MCF 10A (cell line): ENCODE data around the gene N4BP2L2. TPM values are rescaled to one million over a fixed set of nuclear protein-coding genes. Genes with fewer than 3 reads are reported as not detected.

ENCODE experiments used
- BruUV-seq: library from RNA; stranded (reverse); fragments of 400-500 nt; replicated peaks from 2 replicates; lab custom pipeline; 2021; lab: Mats Ljungman, UMichigan
- CTCF ChIA-PET: fragments of 300-600 bp; sonication (Branson Sonifier 250); formaldehyde crosslinking; extraction: SDS; loops from one replicate; lab custom pipeline; 2021; ENCODE audit warnings: antibody characterized with exemption, inconsistent platforms; lab: Yijun Ruan, JAX
- POLR2A ChIA-PET: fragments of 300-600, 350-650 bp; sonication (Branson Sonifier 250); formaldehyde crosslinking; extraction: SDS; loops from one replicate; lab custom pipeline; 2020; ENCODE audit warnings: antibody characterized with exemption, inconsistent platforms; lab: Yijun Ruan, JAX
- DNase-seq: peaks from one replicate; pipeline ENCODE4 v3.0.0-alpha.2; 2018; ENCODE audit not compliant: unreplicated experiment
- H3K27ac Mint-ChIP-seq: one replicate; pipeline ENCODE4 v1.8.0; 2022; ENCODE audit warnings: mild to moderate bottlenecking, low read depth, mixed read lengths; ENCODE audit not compliant: unreplicated experiment
- H3K27me3 Mint-ChIP-seq: one replicate; pipeline ENCODE4 v1.8.0; 2022; ENCODE audit warnings: mixed read lengths; ENCODE audit not compliant: insufficient read depth, unreplicated experiment
- H3K36me3 Mint-ChIP-seq: one replicate; pipeline ENCODE4 v1.8.0; 2022; ENCODE audit warnings: mild to moderate bottlenecking, moderate library complexity, mixed read lengths; ENCODE audit not compliant: insufficient read depth, unreplicated experiment
- H3K4me1 Mint-ChIP-seq: one replicate; pipeline ENCODE4 v1.8.0; 2022; ENCODE audit warnings: mixed read lengths; ENCODE audit not compliant: insufficient read depth, unreplicated experiment
- H3K4me3 Mint-ChIP-seq: one replicate; pipeline ENCODE4 v1.8.0; 2022; ENCODE audit warnings: mild to moderate bottlenecking, moderate library complexity, mixed read lengths; ENCODE audit not compliant: unreplicated experiment
- H3K9me3 Mint-ChIP-seq: one replicate; pipeline ENCODE4 v1.8.0; 2022; ENCODE audit warnings: mixed read lengths; ENCODE audit not compliant: unreplicated experiment
- CTCF ChIP-seq: fragments of 200-600 bp; IDR thresholded peaks from one replicate; pipeline ENCODE4 v1.8.0; 2022; ENCODE audit warnings: antibody characterized with exemption, mild to moderate bottlenecking; ENCODE audit not compliant: unreplicated experiment
- intact Hi-C: fragments of 100-400 bp; cut with micrococcal nuclease; formaldehyde crosslinking; loops from 2 replicates; pipeline ENCODE4 v1.14.1; 2022
- total RNA-seq: library from RNA; stranded (reverse); gene quantifications from 2 replicates; pipeline ENCODE4 v1.2.3, GENCODE V29; 2022

The N4BP2L2 gene
- total RNA-seq, 1 experiment from 2014 or later: 113 TPM

GRCh38 chr13:32586080-32586900 lies 47.7 kb upstream of the N4BP2L2 start, which contains the start of gene PDS5B:
Gene PDS5B (plus strand): TSS chr13:32586452. CDS start chr13:32648773, 62,321 bp downstream.
- Mint-ChIP-seq H3K27me3 (no peaks in the 10 kb centered on the region), H3K4me1 (peaks cover 30% of the 10 kb centered on the region), H3K9me3 (no peaks in the 10 kb centered on the region), H3K27ac (peak within 1 kb of the TSS; percentile 85), H3K36me3 (no peaks in the 10 kb centered on the region), H3K4me3 (peak within 1 kb of the TSS; percentile 86)
- intact Hi-C loops: loop anchor here (1.0 to 10.0 kb wide), 4 partner anchors 83 to 1139 kb away; no protein-coding TSS in a partner anchor
- no TSS peak for BruUV-seq
- TF ChIP-seq CTCF: peak; percentile 72
- CTCF ChIA-PET: interaction anchor here (0.6 to 2.2 kb wide), 17 partner anchors 10 to 957 kb away, joined by 3 to 10 read pairs (median 4); no protein-coding TSS in a partner anchor
- POLR2A ChIA-PET: interaction anchor here (0.6 to 2.6 kb wide), 21 partner anchors 16 to 957 kb away, joined by 3 to 20 read pairs (median 4); no protein-coding TSS in a partner anchor
- peak; percentile 92 for DNase-seq

DNA sequence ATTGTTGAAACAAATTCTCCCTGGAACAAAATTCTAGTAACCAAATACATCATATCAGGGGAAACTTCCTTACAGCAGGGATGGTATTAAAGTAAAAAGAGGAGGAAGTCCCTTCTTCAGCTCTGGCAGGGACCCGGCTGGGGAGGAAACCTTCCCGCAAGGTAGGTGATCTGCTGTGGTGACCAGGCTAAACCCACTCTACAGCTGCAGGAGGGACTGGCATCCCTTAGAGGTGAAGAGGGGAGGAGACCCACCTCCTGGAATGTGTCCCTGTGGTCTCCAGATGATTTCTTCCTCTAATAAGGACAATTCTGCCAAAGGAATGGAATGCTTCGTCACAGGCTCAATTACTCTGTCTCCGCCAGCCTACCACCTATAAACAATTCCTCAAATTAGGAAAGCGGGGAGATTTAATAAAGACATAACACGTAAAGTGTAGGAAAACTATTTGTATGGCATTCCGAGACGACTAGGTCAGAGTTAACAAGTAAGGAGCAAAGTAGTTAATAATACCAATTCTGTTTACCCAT lies 47.0 kb upstream of the N4BP2L2 start:
- peak overlapping the region; percentile 22 for H3K27ac Mint-ChIP-seq
- TSS peak; percentile 40 for BruUV-seq
- DNase-seq: no peak
- no peaks in the 10 kb centered on the region for H3K9me3 Mint-ChIP-seq
- CTCF ChIA-PET: interaction anchor here (0.6 to 3.2 kb wide), 14 partner anchors 41 to 685 kb away, joined by 3 to 11 read pairs (median 4); no protein-coding TSS in a partner anchor
- TF ChIP-seq CTCF: no peak
- no peaks in the 10 kb centered on the region for H3K36me3 Mint-ChIP-seq
- POLR2A ChIA-PET: interaction anchor here (0.6 to 1.6 kb wide), 18 partner anchors 15 to 957 kb away, joined by 3 to 14 read pairs (median 4); no protein-coding TSS in a partner anchor
- peaks cover 29% of the 10 kb centered on the region for H3K4me1 Mint-ChIP-seq
- intact Hi-C loops: loop anchor here (1.0 to 10.0 kb wide), 4 partner anchors 84 to 1139 kb away; no protein-coding TSS in a partner anchor
- peak overlapping the region; percentile 79 for H3K4me3 Mint-ChIP-seq
- H3K27me3 Mint-ChIP-seq: no peaks in the 10 kb centered on the region

- H3K4me3 Mint-ChIP-seq: no peak overlapping the region
- TF ChIP-seq CTCF: no peak
- intact Hi-C loops: loop anchor here (10.0 kb wide), 1 partner anchor 642 kb away; no protein-coding TSS in a partner anchor
- H3K36me3 Mint-ChIP-seq: no peaks in the 10 kb centered on the region
- CTCF ChIA-PET: interaction anchor here (0.5 to 3.4 kb wide), 7 partner anchors 9 to 673 kb away, joined by 3 to 12 read pairs (median 6); no protein-coding TSS in a partner anchor
- DNase-seq: no peak
- no TSS peak for BruUV-seq
- H3K27ac Mint-ChIP-seq: no peak overlapping the region
- no peaks in the 10 kb centered on the region for H3K9me3 Mint-ChIP-seq
- H3K27me3 Mint-ChIP-seq: no peaks in the 10 kb centered on the region
- peaks cover 8% of the 10 kb centered on the region for H3K4me1 Mint-ChIP-seq
- POLR2A ChIA-PET: no interaction called here
Measured at GRCh38 chr13:32582991-32583390, 44.4 kb upstream of the N4BP2L2 start.
